ENCODE measurements around the gene SPRED2. TPM values are rescaled to one million over a fixed set of nuclear protein-coding genes. Genes with fewer than 3 reads are reported as not detected.
"Not testable (repeated sequence)": the region's sequence is repeated elsewhere in the genome, so short reads cannot be mapped to it uniquely, and the experiment has no call there.

SPRED2 gene
- total RNA-seq, 1 donor from 2014 or later = 2.2 TPM

DNA sequence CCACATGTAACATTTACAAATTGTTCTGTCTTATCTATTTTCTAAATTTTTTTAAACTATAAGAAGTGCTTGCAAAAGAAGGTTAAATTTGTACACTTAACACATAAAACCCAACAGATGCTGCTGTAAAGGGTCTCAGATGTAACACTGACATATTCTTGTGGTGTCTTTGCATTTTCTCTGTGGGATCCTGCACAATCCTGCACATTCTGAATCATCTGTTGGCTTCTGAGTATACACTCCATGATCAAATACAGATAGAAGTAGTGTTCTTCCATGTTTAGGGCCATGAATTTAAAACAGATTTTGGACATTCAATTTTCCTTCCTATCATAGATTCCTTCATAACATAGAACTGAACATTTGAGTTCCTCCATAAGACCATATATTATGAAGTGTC, 89.0 kb downstream of the SPRED2 start:
- DNase-seq (ENCODE audit: low read depth, low spot score) = no peak

DNA sequence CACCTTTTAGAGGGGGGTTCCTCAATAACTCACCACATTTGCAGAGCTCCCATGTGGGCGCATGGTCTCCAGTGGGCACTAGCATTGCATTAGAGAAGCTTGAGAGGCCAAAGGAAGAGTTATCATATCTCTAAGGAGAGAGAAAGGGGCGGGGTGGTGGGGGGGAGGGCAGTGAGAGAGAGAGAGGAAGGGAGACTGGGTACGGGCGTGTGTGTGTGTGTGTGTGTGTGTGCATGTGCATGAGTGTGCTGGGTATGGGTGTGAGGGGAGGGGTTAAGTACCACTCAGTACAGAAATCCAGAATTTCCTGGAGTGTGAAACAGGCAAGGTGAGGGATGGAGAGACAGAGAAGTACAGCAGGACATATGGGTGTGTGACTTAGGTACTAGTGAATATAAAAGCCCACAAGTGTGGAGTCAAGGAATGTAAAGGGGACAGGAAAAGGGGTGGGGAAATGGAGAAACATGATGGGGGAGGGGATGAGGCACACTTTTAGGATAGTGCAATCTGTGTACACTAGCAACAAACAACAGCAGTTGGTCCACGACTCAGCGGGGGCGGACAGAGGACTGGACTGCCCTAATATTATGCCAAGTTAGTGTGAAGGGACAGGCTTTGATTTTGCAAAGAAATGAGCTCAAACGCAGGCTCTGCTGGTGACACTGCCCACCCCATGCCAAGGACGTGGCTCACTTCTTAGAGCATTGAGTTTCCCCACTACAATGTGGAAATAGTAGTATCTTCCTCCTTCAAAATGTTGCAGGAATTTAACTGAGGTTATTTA, 91.3 kb downstream of the SPRED2 start:
- no peak for DNase-seq (ENCODE audit: low read depth, low spot score)

- no peak for DNase-seq (ENCODE audit: low read depth, low spot score)
Measured at GRCh38 chr2:65339648-65340047, 92.8 kb downstream of the SPRED2 start.

DNA sequence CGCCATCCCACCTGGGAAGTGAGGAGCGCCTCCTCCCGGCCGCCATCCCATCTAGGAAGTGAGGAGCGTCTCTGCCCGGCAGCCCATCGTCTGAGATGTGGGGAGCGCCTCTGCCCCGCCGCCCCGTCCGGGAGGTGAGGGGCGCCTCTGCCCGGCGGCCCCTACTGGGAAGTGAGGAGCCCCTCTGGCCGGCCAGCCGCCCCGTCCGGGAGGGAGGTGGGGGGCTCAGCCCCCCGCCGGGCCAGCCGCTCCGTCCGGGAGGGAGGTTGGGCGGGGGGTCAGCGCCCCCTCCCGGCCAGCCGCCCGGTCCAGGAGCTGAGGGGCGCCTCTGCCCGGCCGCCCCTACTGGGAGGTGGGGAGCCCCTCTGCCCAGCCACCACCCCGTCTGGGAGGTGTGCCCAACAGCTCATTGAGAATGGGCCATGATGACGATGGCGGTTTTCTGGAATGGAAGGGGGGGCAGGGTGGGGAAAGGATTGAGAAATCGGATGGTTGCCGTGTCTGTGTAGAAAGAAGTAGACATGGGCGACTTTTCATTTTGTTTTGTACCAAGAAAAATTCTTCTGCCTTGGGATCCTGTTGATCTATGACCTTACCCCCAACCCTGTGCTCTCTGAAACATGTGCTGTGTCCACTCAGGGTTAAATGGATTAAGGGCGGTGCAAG, 93.4 kb downstream of the SPRED2 start:
- DNase-seq (ENCODE audit: low read depth, low spot score) = not testable (repeated sequence)

GRCh38 chr2:65337915-65338314, 94.5 kb downstream of the SPRED2 start:
- DNase-seq (ENCODE audit: low read depth, low spot score) = not testable (repeated sequence)

- no peak for DNase-seq (ENCODE audit: low read depth, low spot score)
Measured at GRCh38 chr2:65334714-65335113, 97.7 kb downstream of the SPRED2 start.

- no peak for DNase-seq (ENCODE audit: low read depth, low spot score)
Measured at GRCh38 chr2:65331336-65332025, 100.9 kb downstream of the SPRED2 start.

GRCh38 chr2:65329525-65329924, 102.9 kb downstream of the SPRED2 start:
- DNase-seq (ENCODE audit: low read depth, low spot score) = no peak

DNA sequence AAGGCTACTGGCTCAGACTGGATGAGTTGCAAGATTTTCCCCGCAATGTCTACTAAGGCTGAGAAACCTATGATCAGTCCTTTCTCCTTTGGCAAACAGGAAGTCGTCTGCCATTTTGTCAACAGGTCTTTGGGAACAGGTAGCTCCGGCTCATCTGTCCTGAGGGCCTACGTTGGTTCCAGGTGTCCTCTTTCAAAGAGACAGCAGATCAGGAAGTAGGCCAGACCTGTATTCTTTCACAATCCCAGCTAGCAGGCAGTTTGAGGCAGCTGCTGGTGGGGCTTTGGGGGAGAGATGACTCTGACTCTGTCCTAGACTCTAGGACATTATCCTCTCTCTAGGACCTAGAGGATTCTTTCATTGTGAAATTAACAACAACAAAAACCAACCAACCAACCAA, 106.1 kb downstream of the SPRED2 start:
- DNase-seq (ENCODE audit: low read depth, low spot score) = no peak

- DNase-seq (ENCODE audit: low read depth, low spot score) = no peak
Measured at GRCh38 chr2:65325066-65325465, 107.3 kb downstream of the SPRED2 start.

DNA sequence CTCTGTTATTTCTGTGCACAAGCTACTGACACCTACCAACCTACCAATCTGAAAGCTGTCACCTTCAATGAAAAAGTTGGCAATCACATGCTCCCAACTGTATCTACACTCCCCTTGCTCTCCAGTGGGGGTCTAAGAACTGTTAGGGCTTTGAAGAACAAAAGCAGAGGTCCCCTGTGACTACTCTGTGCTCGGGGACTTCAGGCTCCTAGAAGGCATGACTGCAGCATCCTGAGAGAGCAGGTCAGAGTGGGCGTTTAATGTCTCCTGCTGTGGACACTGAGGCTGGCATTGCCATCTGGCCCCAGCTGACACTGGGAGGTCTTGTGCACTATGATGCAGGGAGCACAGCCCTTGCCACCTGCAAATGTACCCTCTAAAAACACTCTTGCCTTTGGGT, 111.5 kb downstream of the SPRED2 start:
- DNase-seq (ENCODE audit: low read depth, low spot score) = no peak

DNA sequence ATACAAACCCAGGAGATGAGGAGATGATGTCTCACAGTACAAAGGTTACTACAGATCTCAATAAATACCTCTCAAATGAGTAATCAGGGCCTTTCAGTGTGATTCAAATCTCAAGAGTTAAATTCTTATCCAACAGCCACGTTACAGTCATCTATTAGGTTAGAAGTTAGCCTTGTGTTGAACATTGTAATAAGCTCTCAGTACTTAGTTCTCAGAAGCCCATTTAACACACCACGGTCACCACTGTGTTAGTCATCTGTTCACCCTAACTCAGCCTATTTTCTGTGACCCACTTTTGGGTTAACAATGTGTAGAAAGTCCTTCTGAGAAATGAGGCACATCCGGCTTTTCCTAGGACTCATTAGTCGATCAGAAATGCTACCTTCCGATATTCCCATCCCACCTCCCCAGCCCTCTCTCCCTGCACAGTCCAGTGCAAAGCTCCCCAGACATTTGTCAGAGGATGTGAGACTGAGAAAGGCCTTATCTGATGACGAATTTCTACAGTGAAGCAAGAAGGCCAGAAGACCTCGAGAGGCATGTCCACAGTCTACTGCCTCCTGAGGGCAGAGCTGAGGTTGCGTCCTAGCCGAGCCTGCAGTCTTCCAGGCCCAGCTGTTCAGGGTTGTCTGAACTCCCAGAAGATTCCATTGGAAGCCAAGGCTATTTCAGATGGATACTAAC, 112.2 kb downstream of the SPRED2 start:
- no peak for DNase-seq (ENCODE audit: low read depth, low spot score)

DNA sequence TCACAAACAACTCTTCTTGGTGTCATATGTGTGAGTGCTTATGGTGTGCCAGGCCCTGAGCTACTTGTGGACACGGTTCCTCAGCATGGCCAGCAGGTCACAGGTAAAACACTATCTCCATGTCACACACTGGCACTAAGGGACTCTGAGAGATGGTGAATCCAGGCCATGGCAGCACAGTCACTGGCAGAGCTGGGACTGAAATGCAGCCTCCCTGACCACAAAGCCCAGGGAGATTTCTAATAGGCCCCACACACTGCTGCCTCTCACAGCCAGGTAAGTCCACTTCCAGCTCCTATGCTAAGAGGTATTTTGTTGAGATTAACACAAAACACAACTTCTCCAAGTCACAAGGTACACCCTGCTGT, 112.7 kb downstream of the SPRED2 start:
- DNase-seq (ENCODE audit: low read depth, low spot score) = no peak

GRCh38 chr2:65319072-65319673, 113.2 kb downstream of the SPRED2 start:
- DNase-seq (ENCODE audit: low read depth, low spot score) = no peak

DNA sequence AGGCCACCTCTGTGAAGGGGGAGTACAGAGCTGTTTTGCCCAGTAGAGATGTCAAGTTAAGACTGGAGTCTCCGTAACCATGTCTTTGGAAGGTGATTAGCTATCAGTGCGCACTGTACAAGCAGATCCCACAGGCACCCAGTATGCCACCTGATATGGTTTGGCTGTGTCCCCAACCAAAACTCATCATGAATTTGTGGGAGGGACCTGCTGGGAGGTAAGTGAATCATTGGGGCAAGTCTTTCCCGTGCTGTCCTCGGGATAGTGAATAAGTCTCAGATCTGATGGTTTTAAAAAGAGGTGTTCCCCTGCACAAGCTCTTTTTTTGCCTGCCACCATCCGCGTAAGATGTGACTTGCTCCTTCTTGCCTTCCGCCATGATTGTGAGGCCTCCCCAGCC, 114.6 kb downstream of the SPRED2 start:
- no peak for DNase-seq (ENCODE audit: low read depth, low spot score)

GRCh38 chr2:65317351-65317750, 115.0 kb downstream of the SPRED2 start:
- not testable (repeated sequence) for DNase-seq (ENCODE audit: low read depth, low spot score)

DNA sequence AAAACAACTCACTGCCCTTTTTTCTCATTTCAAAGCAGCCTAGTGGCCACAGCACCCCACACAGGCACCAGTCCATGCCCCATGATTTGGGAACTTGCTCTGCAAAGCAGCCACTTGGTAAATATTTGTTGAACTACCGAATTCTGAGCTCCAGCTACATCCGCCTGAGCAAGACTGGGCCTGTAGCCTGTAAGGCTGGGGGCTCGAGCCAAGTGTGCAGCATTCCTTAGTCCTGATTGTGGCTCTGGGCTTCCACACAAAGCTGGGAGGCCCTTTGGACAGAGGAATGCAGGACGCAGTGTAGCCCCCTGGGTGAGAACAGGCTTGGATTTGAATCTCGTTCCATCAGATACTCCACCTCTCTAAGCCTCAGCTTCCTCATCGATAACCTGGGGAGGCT, 116.3 kb downstream of the SPRED2 start:
- no peak for DNase-seq (ENCODE audit: low read depth, low spot score)

GRCh38 chr2:65314801-65315441, 117.5 kb downstream of the SPRED2 start:
- no peak for DNase-seq (ENCODE audit: low read depth, low spot score)

DNA sequence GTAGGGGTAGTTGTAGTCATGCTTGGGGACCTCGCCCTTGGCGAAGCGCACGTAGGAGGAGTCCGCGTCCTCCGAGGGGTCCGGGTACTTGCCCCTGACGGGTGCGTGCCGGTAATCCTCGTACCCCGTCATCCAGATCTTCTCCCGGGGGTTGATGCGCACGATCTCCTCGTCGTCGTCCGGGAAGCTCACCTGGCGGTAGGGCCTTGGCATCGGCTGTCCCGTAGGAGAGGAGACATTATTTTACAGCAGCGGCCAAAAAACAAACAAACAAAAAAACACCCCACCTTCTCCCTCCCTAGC, 118.5 kb downstream of the SPRED2 start:
- DNase-seq (ENCODE audit: low read depth, low spot score) = no peak

DNA sequence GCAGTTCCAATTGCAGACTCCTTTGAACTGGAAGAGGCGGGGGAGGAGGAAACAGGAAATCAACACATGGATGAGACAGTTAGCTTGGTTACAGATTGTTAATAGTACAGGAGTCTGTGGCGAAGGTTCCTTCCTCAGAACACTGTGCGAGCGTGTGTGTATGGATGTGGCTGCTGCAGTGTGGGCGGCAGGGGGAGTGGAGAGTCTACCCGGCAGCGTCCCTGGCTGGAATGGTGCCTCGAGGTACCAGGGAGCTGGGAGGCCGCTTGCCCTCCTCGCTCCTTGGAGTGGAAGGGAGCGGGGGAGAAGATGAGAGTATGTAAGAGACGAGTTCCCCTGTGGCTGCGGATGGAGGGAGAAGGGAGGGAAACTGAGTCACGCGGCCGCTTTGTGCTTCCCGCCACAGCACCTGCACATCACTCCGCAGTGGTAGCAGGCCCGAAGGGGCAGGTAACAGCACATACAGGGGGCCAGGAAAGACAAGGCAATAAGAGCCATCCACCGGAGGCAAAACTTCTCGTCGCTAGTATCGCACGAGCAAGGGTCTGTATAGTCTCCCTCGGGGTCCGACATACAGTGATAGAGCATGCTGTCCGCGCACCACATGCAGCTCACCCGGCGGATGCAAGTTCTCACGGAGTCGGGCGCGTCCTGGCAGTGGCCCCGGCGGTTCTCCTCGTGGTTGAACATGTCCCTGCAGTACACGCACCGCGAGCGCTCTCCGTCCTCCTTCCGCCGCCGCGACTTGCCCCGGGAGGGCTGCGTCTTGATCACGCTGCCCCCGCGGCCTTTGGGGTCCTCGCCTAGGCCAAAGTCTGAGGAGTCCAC, 119.1 kb downstream of the SPRED2 start:
- no peak for DNase-seq (ENCODE audit: low read depth, low spot score)
